ENCODE measurements around the gene CD82. TPM values are rescaled to one million over a fixed set of nuclear protein-coding genes. Genes with fewer than 3 reads are reported as not detected.

CD82 gene
- total and polyA plus RNA-seq, 7 donors: 4.2 to 67.4 (median 11.4) TPM

DNA sequence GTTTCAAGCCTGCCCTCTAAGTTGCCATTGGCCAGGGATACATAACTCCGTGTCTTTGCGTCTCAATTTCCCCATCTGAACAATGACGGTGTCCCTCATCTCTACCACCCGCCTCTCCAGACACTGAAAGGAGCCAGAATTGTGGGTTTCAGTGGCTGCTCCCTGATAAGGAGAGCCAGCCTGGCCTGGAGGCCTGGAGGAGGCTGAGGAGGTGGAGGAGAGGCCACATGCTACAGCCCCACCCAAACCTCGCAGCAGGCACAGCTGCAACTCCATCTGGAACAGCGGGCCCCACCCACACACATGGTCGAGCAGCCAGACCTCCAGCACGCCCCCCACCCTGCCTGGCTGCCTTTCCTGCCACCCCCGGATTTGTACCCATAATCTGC lies 34.4 kb upstream of the CD82 start:
- DNase-seq: no peak
- no peaks in the 10 kb centered on the region for H3K9me3 ChIP-seq
- intact Hi-C loops (cut with DNase I): no loop called here
- TF ChIP-seq EP300 (IDR thresholded peaks at IDR 0.05): no peak
- TF ChIP-seq POLR2A (IDR thresholded peaks at IDR 0.05): no peak
- TF ChIP-seq, protein P1, sequence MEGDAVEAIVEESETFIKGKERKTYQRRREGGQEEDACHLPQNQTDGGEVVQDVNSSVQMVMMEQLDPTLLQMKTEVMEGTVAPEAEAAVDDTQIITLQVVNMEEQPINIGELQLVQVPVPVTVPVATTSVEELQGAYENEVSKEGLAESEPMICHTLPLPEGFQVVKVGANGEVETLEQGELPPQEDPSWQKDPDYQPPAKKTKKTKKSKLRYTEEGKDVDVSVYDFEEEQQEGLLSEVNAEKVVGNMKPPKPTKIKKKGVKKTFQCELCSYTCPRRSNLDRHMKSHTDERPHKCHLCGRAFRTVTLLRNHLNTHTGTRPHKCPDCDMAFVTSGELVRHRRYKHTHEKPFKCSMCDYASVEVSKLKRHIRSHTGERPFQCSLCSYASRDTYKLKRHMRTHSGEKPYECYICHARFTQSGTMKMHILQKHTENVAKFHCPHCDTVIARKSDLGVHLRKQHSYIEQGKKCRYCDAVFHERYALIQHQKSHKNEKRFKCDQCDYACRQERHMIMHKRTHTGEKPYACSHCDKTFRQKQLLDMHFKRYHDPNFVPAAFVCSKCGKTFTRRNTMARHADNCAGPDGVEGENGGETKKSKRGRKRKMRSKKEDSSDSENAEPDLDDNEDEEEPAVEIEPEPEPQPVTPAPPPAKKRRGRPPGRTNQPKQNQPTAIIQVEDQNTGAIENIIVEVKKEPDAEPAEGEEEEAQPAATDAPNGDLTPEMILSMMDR (IDR thresholded peaks at IDR 0.05): no peak
- no peak for TF ChIP-seq POLR2AphosphoS5 (IDR thresholded peaks at IDR 0.05)
- WGBS, 2 donors: 49 to 67% methylated on average over 9 of the region's 9 CpGs
- H3K27me3 ChIP-seq: peaks cover 0 to 3% (median 0%) of the 10 kb centered on the region in 3 donors
- no peaks in the 10 kb centered on the region for H3K36me3 ChIP-seq
- no peak overlapping the region for H3K27ac ChIP-seq
- H3K4me1 ChIP-seq: no peaks in the 10 kb centered on the region
- no peak overlapping the region for H3K4me3 ChIP-seq

DNA sequence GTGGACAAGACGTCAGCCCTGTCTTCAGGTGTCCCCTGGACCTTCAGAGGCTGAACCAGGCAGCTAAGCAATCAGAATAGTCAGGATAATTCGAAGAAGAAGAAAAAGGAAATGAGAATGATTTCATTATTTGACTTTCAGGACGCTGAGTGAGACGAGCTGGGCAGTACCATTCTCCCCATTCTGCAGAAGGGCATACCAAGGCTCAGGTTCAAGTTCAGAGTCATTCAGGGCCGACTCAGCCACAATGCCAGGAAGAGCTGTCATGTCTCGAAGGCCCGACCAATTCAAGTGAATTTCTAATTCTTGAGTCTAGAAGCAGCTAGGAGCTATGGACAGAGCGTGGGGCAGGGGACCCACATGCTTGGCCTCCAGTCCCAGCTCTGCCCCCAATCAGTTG lies 33.8 kb upstream of the CD82 start:
- intact Hi-C loops (cut with DNase I): no loop called here
- H3K27me3 ChIP-seq: no peaks in the 10 kb centered on the region
- TF ChIP-seq POLR2A (IDR thresholded peaks at IDR 0.05): no peak
- no peak for TF ChIP-seq POLR2AphosphoS5 (IDR thresholded peaks at IDR 0.05)
- TF ChIP-seq, protein P1 (IDR thresholded peaks at IDR 0.05): no peak
- no peak for TF ChIP-seq EP300 (IDR thresholded peaks at IDR 0.05)
- no peaks in the 10 kb centered on the region for H3K4me1 ChIP-seq
- no peaks in the 10 kb centered on the region for H3K36me3 ChIP-seq
- H3K4me3 ChIP-seq: no peak overlapping the region
- H3K27ac ChIP-seq: no peak overlapping the region
- WGBS, 2 donors: 73 to 83% methylated on average over 8 of the region's 8 CpGs
- no peak for DNase-seq
- H3K9me3 ChIP-seq: no peaks in the 10 kb centered on the region

DNA sequence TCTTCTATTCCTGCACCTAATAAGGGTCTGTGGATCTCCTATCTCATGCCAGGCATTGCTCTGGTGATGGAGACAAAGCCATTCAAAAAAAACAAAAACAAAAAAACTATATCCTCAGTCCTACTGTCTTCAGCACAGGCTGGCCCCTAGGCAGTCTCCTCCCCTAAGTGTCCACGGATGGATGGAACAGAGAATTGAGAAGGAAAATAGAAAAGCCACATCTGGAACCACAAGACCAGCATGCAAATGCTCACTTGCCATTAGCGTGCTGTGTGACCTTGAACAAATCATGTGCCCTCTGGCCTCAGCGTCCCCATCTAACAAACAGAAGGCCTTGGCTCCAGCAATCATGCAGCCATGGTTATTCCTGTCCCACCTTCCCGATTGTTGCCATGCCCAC lies 32.7 kb upstream of the CD82 start:
- intact Hi-C loops (cut with DNase I): no loop called here
- H3K27ac ChIP-seq: no peak overlapping the region
- 59 to 70% methylated on average over 4 of the region's 4 CpGs for WGBS, 2 donors
- H3K36me3 ChIP-seq: no peaks in the 10 kb centered on the region
- TF ChIP-seq POLR2AphosphoS5 (IDR thresholded peaks at IDR 0.05) (no peak), POLR2A (IDR thresholded peaks at IDR 0.05) (no peak), EP300 (IDR thresholded peaks at IDR 0.05) (no peak)
- TF ChIP-seq, protein P1 (IDR thresholded peaks at IDR 0.05): no peak
- no peak overlapping the region for H3K4me3 ChIP-seq
- H3K4me1 ChIP-seq: no peaks in the 10 kb centered on the region
- no peak for DNase-seq
- no peaks in the 10 kb centered on the region for H3K9me3 ChIP-seq
- no peaks in the 10 kb centered on the region for H3K27me3 ChIP-seq

DNA sequence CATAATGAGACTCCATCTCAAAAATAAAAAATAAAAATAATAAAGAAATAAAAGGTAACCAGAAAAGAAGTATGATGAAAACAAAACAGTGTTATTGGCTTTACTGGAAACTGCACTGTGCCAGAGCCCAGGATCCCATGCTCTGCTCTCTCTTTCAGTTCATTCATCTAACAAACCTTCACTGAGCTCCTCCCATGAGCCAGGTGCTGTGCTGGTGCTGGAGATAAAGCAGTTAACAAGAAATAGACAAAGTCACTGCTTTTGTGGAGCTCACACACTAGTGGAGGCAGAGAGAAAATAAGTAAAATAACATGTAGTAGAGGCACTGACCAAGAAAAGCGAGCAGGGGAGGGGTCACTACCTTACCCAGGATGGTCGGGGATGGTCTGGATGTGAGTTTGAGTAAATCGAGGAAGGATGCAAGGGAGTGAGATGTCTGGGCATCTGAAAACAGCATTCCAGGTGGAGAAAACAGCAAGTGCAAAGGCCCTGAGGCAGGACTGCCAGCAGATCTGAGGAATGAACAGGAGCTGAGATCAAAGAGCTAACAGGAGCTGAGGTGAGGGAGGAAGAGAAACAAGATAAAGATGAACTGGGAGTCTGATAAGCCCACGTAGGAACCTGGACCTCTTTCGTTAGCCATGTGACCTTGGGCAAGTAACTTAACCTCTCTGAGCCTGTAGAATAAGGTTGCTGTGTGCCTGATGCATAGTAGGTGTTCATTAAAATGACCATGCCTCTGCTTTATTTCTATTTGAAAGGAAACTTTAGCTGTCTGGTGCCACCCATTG lies 31.3 kb upstream of the CD82 start:
- Histone ChIP-seq H3K27ac (no peak overlapping the region), H3K4me3 (no peak overlapping the region), H3K27me3 (peaks cover 0 to 3% (median 0%) of the 10 kb centered on the region in 3 donors), H3K4me1 (no peaks in the 10 kb centered on the region), H3K9me3 (no peaks in the 10 kb centered on the region), H3K36me3 (no peaks in the 10 kb centered on the region)
- no peak for DNase-seq
- WGBS, 2 donors: 72 to 81% methylated on average over 5 of the region's 5 CpGs
- intact Hi-C loops (cut with DNase I): no loop called here
- TF ChIP-seq EP300 (IDR thresholded peaks at IDR 0.05) (no peak), POLR2A (IDR thresholded peaks at IDR 0.05) (no peak), POLR2AphosphoS5 (IDR thresholded peaks at IDR 0.05) (no peak)
- TF ChIP-seq, protein P1 (IDR thresholded peaks at IDR 0.05): no peak
